T-helper 1 cell treated with Interleukin-12 subunit alpha and Interleukin-12 subunit beta and Interleukin-4 antibody, amounts not matched to agents 30 ng/mL and 1 ng/mL, for 36 hours (primary cell): ENCODE data around the gene TNRC6B. TPM values are rescaled to one million over a fixed set of nuclear protein-coding genes. Genes with fewer than 3 reads are reported as not detected.
"Not testable (repeated sequence)": the region's sequence is repeated elsewhere in the genome, so short reads cannot be mapped to it uniquely, and the experiment has no call there.

Experiments
- intact Hi-C: fragments of 100-400 bp; cut with micrococcal nuclease; formaldehyde crosslinking; loops from one replicate; pipeline ENCODE4 v1.15.1; 2024
- total RNA-seq: library from RNA; stranded (reverse); gene quantifications from 2 replicates; pipeline ENCODE4 v1.2.3, GENCODE V29; 2022

The TNRC6B gene
- total RNA-seq, 1 donor from 2014 or later: 59.4 TPM

GRCh38 chr22:40182231-40182835, 4.6 kb downstream of the TNRC6B start:
- intact Hi-C loops: no loop called here

GRCh38 chr22:40183029-40183581, 5.4 kb downstream of the TNRC6B start:
- intact Hi-C loops: no loop called here

GRCh38 chr22:40183603-40184002, 5.9 kb downstream of the TNRC6B start:
- intact Hi-C loops: not testable (repeated sequence)

- intact Hi-C loops: no loop called here
Observed at GRCh38 chr22:40187389-40187788, 9.7 kb downstream of the TNRC6B start.

- intact Hi-C loops: no loop called here
Observed at GRCh38 chr22:40189997-40190396, 12.3 kb downstream of the TNRC6B start.

- intact Hi-C loops: no loop called here
Observed at GRCh38 chr22:40190501-40190900, 12.8 kb downstream of the TNRC6B start.

- intact Hi-C loops: no loop called here
Observed at GRCh38 chr22:40193429-40194421, 16.0 kb downstream of the TNRC6B start.

GRCh38 chr22:40194656-40195055, 16.9 kb downstream of the TNRC6B start:
- intact Hi-C loops: no loop called here

- intact Hi-C loops: no loop called here
Observed at GRCh38 chr22:40196628-40197360, 19.1 kb downstream of the TNRC6B start.

GRCh38 chr22:40197421-40197820, 19.7 kb downstream of the TNRC6B start:
- intact Hi-C loops: not testable (repeated sequence)

GRCh38 chr22:40198733-40199132, 21.0 kb downstream of the TNRC6B start:
- intact Hi-C loops: no loop called here

GRCh38 chr22:40199223-40199622, 21.5 kb downstream of the TNRC6B start:
- intact Hi-C loops: no loop called here

GRCh38 chr22:40199852-40200251, 22.1 kb downstream of the TNRC6B start:
- intact Hi-C loops: no loop called here

GRCh38 chr22:40200795-40201530, 23.2 kb downstream of the TNRC6B start:
- intact Hi-C loops: no loop called here

GRCh38 chr22:40202225-40202944, 24.7 kb downstream of the TNRC6B start:
- intact Hi-C loops: loop anchor here (2.0 kb wide), 1 partner anchor 38 kb away; no protein-coding TSS in a partner anchor

GRCh38 chr22:40203572-40203971, 25.8 kb downstream of the TNRC6B start:
- intact Hi-C loops: loop anchor here (1.0 to 2.0 kb wide), 3 partner anchors 26 to 143 kb away; partner anchors contain the start of genes ADSL and TNRC6B

- intact Hi-C loops: no loop called here
Observed at GRCh38 chr22:40204321-40205116, 26.8 kb downstream of the TNRC6B start.

- intact Hi-C loops: no loop called here
Observed at GRCh38 chr22:40206561-40206960, 28.8 kb downstream of the TNRC6B start.

- intact Hi-C loops: no loop called here
Observed at GRCh38 chr22:40210818-40211217, 33.1 kb downstream of the TNRC6B start.
